SK-N-SH (cell line): ENCODE measurements around the gene CDK4. TPM values are rescaled to one million over a fixed set of nuclear protein-coding genes. Genes with fewer than 3 reads are reported as not detected.
A peak's percentile ranks its signal among the peaks of the same experiment; 100 is the strongest.

ENCODE experiments used
- CTCF ChIA-PET: fragments of 300-600, 350-600 bp; formaldehyde crosslinking; extraction: SDS; loops from one replicate; lab custom pipeline; 2021; lab: Yijun Ruan, JAX
- POLR2A ChIA-PET: fragments of 350-600 bp; sonication (Branson Sonifier 250); formaldehyde crosslinking; extraction: SDS; loops from one replicate; lab custom pipeline; 2020; ENCODE audit warnings: antibody characterized with exemption, inconsistent platforms; lab: Yijun Ruan, JAX
- DNase-seq: peaks from one replicate; pipeline ENCODE4 v3.0.0; 2012
- H2AFZ ChIP-seq: fragments of 200-600 bp; sonication (generic); 2 replicates; pipeline ENCODE4 v1.8.1; 2016; ENCODE audit warnings: antibody characterized with exemption, mild to moderate bottlenecking, low read depth
- H3F3A ChIP-seq: fragments of 200-600 bp; sonication (generic); replicated peaks from 2 replicates; pipeline ENCODE3; 2016; ENCODE audit warnings: antibody characterized with exemption, mild to moderate bottlenecking; ENCODE audit not compliant: insufficient read depth
- H3K27ac ChIP-seq, 2 experiments: fragments of 200-500 bp in 1 of 2; fragments of 200-600 bp in 1 of 2; sonication (Bioruptor generic) in 1 of 2; sonication (generic), shearing (Covaris generic) in 1 of 2; 2 replicates each; pipeline versions ENCODE4 v1.5.1 to v1.6.1; 2014 to 2016; ENCODE audit warnings: low read depth in 2 of 2, inconsistent platforms in 1 of 2, low read length in 1 of 2, mild to moderate bottlenecking in 1 of 2, mixed read lengths in 1 of 2
- H3K27me3 ChIP-seq: fragments of 200-600 bp; sonication (generic), shearing (Covaris generic); 2 replicates; pipeline ENCODE4 v1.6.1; 2016; ENCODE audit warnings: mixed run types; ENCODE audit not compliant: insufficient read depth
- H3K36me3 ChIP-seq, 2 experiments: fragments of 200-500 bp in 1 of 2; fragments of 200-600 bp in 1 of 2; sonication (Bioruptor generic) in 1 of 2; sonication (generic) in 1 of 2; replicated peaks in 1 of 2; 2 replicates each; pipeline versions ENCODE3 to v1.5.1; 2014 to 2016; ENCODE audit warnings: low read length in 1 of 2, mild to moderate bottlenecking in 1 of 2; ENCODE audit not compliant: insufficient read depth in 2 of 2, control insufficient read depth in 1 of 2
- H3K4me1 ChIP-seq, 2 experiments: fragments of 200-500 bp in 1 of 2; fragments of 200-600 bp in 1 of 2; sonication (Bioruptor generic) in 1 of 2; sonication (generic), shearing (Covaris generic) in 1 of 2; 2 replicates each; pipeline versions ENCODE4 v1.5.1 to v1.6.1; 2014 to 2016; ENCODE audit warnings: low read depth in 1 of 2, low read length in 1 of 2, mixed run types in 1 of 2; ENCODE audit not compliant: insufficient read depth in 2 of 2, control insufficient read depth in 1 of 2
- H3K4me2 ChIP-seq: fragments of 200-600 bp; sonication (generic), shearing (Covaris generic); 2 replicates; pipeline ENCODE4 v1.6.1; 2017; ENCODE audit warnings: mixed run types
- H3K4me3 ChIP-seq, 2 experiments: fragments of 200-500 bp in 1 of 2; fragments of 200-600 bp in 1 of 2; sonication (Bioruptor generic) in 1 of 2; sonication (generic), shearing (Covaris generic) in 1 of 2; 2 replicates each; pipeline versions ENCODE4 v1.5.1 to v1.8.1; 2014 to 2016; ENCODE audit warnings: low read depth in 2 of 2, inconsistent platforms in 1 of 2, low read length in 1 of 2, mild to moderate bottlenecking in 1 of 2, mixed read lengths in 1 of 2, moderate library complexity in 1 of 2
- H3K79me2 ChIP-seq: fragments of 200-600 bp; sonication (generic); 2 replicates; pipeline ENCODE4 v1.8.1; 2017; ENCODE audit warnings: mild to moderate bottlenecking; ENCODE audit not compliant: insufficient read depth
- H3K9ac ChIP-seq: fragments of 200-600 bp; sonication (generic); 2 replicates; pipeline ENCODE4 v1.6.1; 2017; ENCODE audit warnings: mixed run types
- H3K9me2 ChIP-seq: fragments of 200-600 bp; sonication (generic); 2 replicates; pipeline ENCODE4 v1.6.1; 2017; ENCODE audit warnings: mixed run types
- H3K9me3 ChIP-seq: fragments of 200-600 bp; sonication (generic); 2 replicates; pipeline ENCODE4 v1.6.1; 2017; ENCODE audit warnings: mixed run types, mild to moderate bottlenecking, moderate library complexity
- H4K20me1 ChIP-seq: fragments of 200-600 bp; sonication (generic); 2 replicates; pipeline ENCODE4 v1.6.1; 2017; ENCODE audit warnings: mild to moderate bottlenecking, mixed run types; ENCODE audit not compliant: insufficient read depth
- CTCF ChIP-seq: fragments of 200-600 bp; sonication (generic); IDR thresholded peaks from 2 replicates; pipeline ENCODE4 v1.6.1; 2017; ENCODE audit warnings: antibody characterized with exemption, mild to moderate bottlenecking, moderate library complexity
- EP300 ChIP-seq, 2 experiments: IDR thresholded peaks; 2 replicates each; pipeline versions ENCODE4 v1.4.0 to v1.6.1; 2012; ENCODE audit warnings: borderline replicate concordance in 1 of 2, low read depth in 1 of 2, low read length in 1 of 2
- FOSL2 ChIP-seq: IDR thresholded peaks from 2 replicates; pipeline ENCODE4 v1.4.0; 2012; ENCODE audit warnings: low read depth, mild to moderate bottlenecking, moderate library complexity, borderline replicate concordance
- FOXJ3 ChIP-seq: sonication (generic); formaldehyde crosslinking; IDR thresholded peaks from 2 replicates; pipeline ENCODE4 v1.5.1; 2020; ENCODE audit warnings: mild to moderate bottlenecking, missing genetic modification reagents
- MAX ChIP-seq: IDR thresholded peaks from 2 replicates; pipeline ENCODE4 v1.4.0; 2012; ENCODE audit warnings: low read depth
- MXI1 ChIP-seq: IDR thresholded peaks from 2 replicates; pipeline ENCODE4 v1.6.1; 2012; ENCODE audit warnings: mild to moderate bottlenecking, low read depth, low read length, improper control_type of control experiment
- NFIC ChIP-seq: IDR thresholded peaks from 2 replicates; pipeline ENCODE4 v1.4.0; 2012; ENCODE audit warnings: borderline replicate concordance
- RFX5 ChIP-seq: IDR thresholded peaks from 2 replicates; pipeline ENCODE4 v1.6.1; 2012; ENCODE audit warnings: mild to moderate bottlenecking, improper control_type of control experiment, low read length
- RXRA ChIP-seq: IDR thresholded peaks from 2 replicates; pipeline ENCODE4 v1.4.0; 2012; ENCODE audit warnings: low read depth, mild to moderate bottlenecking, borderline replicate concordance
- SMC3 ChIP-seq: IDR thresholded peaks from 2 replicates; pipeline ENCODE4 v1.6.1; 2012; ENCODE audit warnings: low read depth, low read length, improper control_type of control experiment
- USF2 ChIP-seq: fragments of 150-350 bp; IDR thresholded peaks from 2 replicates; pipeline ENCODE4 v1.6.1; 2017; ENCODE audit warnings: antibody characterized with exemption, low read length, low read depth, borderline replicate concordance
- YY1 ChIP-seq: IDR thresholded peaks from 2 replicates; pipeline ENCODE4 v1.4.0; 2012; ENCODE audit warnings: low read depth, mild to moderate bottlenecking
- WGBS: methylation state at CpG from one replicate; pipeline ENCODE4 v1.1.6; 2017; ENCODE audit warnings: low lambda C conversion rate; 5-methylcytosine and 5-hydroxymethylcytosine counted together
- polyA plus RNA-seq, 3 experiments: library from polyadenylated mRNA; depleted of rRNA; stranded (reverse); fragments of >200 nt; gene quantifications; 2 replicates each; pipeline ENCODE4 v1.2.3, GENCODE V29; 2012

Gene CDK4
- polyA plus RNA-seq, 1 of the 3 experiments (the other 2 are of a cell fraction), result 324 TPM

DNA sequence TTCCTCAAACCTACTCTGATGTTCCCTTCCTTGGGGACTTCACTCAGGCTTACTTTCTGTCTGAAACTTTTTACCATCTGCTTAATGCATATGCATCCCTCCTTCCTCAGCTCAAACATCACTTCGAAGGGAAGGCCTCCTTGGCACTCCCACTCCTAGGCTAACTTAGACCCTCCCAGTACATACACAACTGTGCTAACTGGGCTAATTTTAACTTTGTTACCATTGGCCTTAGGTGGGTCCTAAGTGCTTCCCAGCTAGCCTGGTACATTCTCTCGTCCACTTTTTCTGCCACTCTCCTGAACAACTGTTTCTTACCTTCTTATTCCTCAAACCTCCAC lies 24.1 kb upstream of the CDK4 start:
- no peaks in the 10 kb centered on the region for H3K9me2 ChIP-seq
- H3K9me3 ChIP-seq, result no peaks in the 10 kb centered on the region
- no peak overlapping the region for H3K4me3 ChIP-seq
- TF ChIP-seq EP300 (IDR thresholded peaks at IDR 0.05; ENCODE audit: borderline replicate concordance in 1 of 2, low read depth in 1 of 2, low read length in 1 of 2) (no peak), RXRA (no peak), SMC3 (no peak), USF2 (no peak), NFIC (no peak), MAX (no peak)
- TF ChIP-seq, all 33 proteins: peak for 0
- Histone ChIP-seq H2AFZ (no peak overlapping the region), H3K4me1 (peaks cover 0 to 6% of the 10 kb centered on the region in 2 experiments; a peak in 1 of 4 replicates), H3K27me3 (no peaks in the 10 kb centered on the region), H3K79me2 (peaks cover 22% of the 10 kb centered on the region), H3K27ac (no peak overlapping the region), H3F3A (peaks cover 11% of the 10 kb centered on the region), H3K9ac (no peak overlapping the region), H3K36me3 (peaks cover 7 to 9% of the 10 kb centered on the region in 2 experiments), H4K20me1 (no peaks in the 10 kb centered on the region), H3K4me2 (no peak overlapping the region)
- 92% methylated on average over 2 of the region's 2 CpGs for WGBS
- ChIA-PET POLR2A (no interaction called here), CTCF (interaction anchor here (0.7 to 2.3 kb wide), 4 partner anchors 18 to 145 kb away, joined by 3 to 7 read pairs (median 3); no protein-coding TSS in a partner anchor)
- DNase-seq, result no peak

- Histone ChIP-seq H3K9me3 (no peaks in the 10 kb centered on the region), H3K27ac (no peak overlapping the region), H4K20me1 (no peaks in the 10 kb centered on the region), H3F3A (peaks cover 6% of the 10 kb centered on the region), H3K4me3 (no peak overlapping the region), H3K9me2 (no peaks in the 10 kb centered on the region), H3K9ac (no peak overlapping the region), H3K4me1 (peaks cover 3 to 11% of the 10 kb centered on the region in 2 experiments; a peak in 1 of 4 replicates), H3K36me3 (peaks cover 7 to 8% of the 10 kb centered on the region in 2 experiments), H3K27me3 (no peaks in the 10 kb centered on the region), H3K4me2 (no peak overlapping the region), H2AFZ (no peak overlapping the region), H3K79me2 (peaks cover 26% of the 10 kb centered on the region)
- WGBS, result 93% methylated on average over 4 of the region's 4 CpGs
- no peak for TF ChIP-seq RFX5
- TF ChIP-seq MXI1, result no peak
- TF ChIP-seq FOSL2, result no peak
- no peak for TF ChIP-seq YY1
- TF ChIP-seq CTCF, result peak; percentile 16; the same call in 1 of the 2 replicates
- TF ChIP-seq FOXJ3, result no peak
- ChIA-PET CTCF (interaction anchor here (0.7 to 2.3 kb wide), 4 partner anchors 19 to 145 kb away, joined by 3 to 7 read pairs (median 3); no protein-coding TSS in a partner anchor), POLR2A (no interaction called here)
- DNase-seq, result no peak
Observed at GRCh38 chr12:57775563-57776246, 23.6 kb upstream of the CDK4 start.
